Memory B cell (primary cell): ENCODE measurements around the gene WBP1.
"Not testable (repeated sequence)": the region's sequence is repeated elsewhere in the genome, so short reads cannot be mapped to it uniquely, and the experiment has no call there.

Experiments
- ATAC-seq: fragments of 150-1000 bp; cut with Tn5 transposase; 2 replicates; pipeline ENCODE4 v1.10.0; 2021; ENCODE audit warnings: low read depth, mild to moderate bottlenecking, moderate library complexity
- DNase-seq, 2 donors: peaks; one replicate each; pipeline ENCODE4 v3.0.0; 2022; ENCODE audit warnings: low spot score in 2 of 2
- H3K27ac Mint-ChIP-seq: one replicate; pipeline ENCODE4 v1.8.0; 2022; ENCODE audit warnings: mild to moderate bottlenecking, moderate library complexity, mixed read lengths
- H3K27me3 Mint-ChIP-seq: one replicate; pipeline ENCODE4 v1.8.0; 2022; ENCODE audit warnings: mixed read lengths
- H3K36me3 Mint-ChIP-seq: one replicate; pipeline ENCODE4 v1.8.0; 2022; ENCODE audit warnings: mild to moderate bottlenecking, mixed read lengths
- H3K4me1 Mint-ChIP-seq: one replicate; pipeline ENCODE4 v1.8.0; 2022; ENCODE audit warnings: mixed read lengths
- H3K4me3 Mint-ChIP-seq: one replicate; pipeline ENCODE4 v1.8.0; 2022; ENCODE audit warnings: mild to moderate bottlenecking, moderate library complexity, mixed read lengths
- H3K9me3 Mint-ChIP-seq: one replicate; pipeline ENCODE4 v1.8.0; 2022; ENCODE audit warnings: mixed read lengths

Gene WBP1

DNA sequence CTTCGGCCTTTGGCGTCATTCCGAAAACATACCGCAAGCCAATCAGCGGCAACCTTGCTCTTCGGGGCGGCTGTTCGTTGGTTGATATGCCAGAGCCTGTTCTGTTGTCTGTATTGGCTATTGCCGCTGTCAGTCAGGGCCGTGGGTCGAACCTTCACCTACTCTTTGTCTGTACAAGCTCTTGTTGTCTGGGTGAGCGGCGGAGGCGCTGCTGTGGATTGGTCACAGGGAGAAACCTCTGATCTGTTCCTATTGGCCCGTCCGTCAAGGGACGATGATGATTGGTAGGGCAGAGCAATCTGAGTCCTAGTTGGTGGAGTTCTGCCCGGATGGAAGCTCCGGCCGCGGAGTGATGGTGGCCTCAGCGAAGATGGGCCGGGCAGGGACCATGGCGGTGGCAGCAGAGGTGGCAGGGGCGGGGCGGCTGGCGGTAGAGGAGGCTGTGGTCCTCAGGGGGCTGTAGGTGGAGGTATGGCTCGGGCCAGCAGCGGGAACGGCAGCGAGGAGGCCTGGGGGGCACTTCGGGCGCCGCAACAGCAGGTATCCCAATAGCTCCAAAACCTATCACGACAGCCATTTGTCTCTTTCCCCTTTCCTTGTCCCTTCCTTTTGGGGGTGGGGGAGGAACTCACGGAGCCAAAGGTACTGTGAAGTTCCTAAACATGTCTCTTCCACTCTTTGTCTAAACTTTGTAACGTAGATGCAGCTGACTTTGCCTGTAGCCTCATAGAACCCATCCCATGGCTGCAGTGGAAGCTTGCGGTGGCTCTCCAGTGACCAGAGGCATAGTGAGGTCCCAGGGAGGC lies at the start of gene WBP1:
Gene WBP1, plus strand, starts transcription at position 307 of the 806 bp plus-strand sequence. Its CDS starts 165 bp downstream, at position 472.
- DNase-seq (peak in 1 of 2 donors; percentile 96), ATAC-seq (peak; percentile 76)
- peaks cover 11% of the 10 kb centered on the region for H3K36me3 Mint-ChIP-seq
- peaks cover 44% of the 10 kb centered on the region for H3K4me1 Mint-ChIP-seq
- peak within 1 kb of the TSS; percentile 99 for H3K27ac Mint-ChIP-seq
- H3K27me3 Mint-ChIP-seq = no peaks in the 10 kb centered on the region
- H3K9me3 Mint-ChIP-seq = no peaks in the 10 kb centered on the region
- H3K4me3 Mint-ChIP-seq = peak within 1 kb of the TSS; percentile 96

DNA sequence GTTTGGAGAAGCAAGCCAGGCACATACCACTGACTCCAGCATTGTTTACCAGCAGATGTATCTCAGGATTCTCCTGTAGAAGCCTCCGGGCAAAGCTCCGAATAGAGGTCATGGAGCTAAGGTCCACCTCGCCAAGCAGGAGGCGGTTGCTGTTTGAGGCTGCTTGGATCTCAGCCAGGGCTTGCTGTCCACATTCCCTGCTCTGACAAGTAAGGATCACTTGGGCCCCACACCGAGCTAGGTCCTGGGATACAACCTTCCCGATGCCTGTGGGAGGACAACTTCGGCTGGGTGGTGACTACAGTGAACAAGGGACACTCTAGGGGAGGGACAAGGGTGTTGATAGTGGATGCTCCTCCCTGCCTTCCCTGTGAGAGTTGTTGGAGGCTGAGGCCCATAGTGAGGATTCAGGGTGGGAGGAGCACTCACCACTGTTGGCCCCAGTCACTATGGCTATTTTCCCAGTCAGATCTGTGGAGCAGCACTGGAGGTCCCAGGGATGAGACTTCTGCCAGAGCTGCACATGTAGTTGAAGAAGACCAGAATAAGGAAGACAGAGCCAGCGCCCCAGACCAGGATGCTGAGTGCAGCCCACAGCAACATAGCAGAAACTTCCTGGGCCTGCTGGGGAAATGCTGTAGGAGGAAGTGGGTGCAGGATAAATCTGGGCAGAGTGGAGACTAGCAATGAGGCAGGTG lies 45.1 kb upstream of the WBP1 start:
- ATAC-seq (no peak), DNase-seq (no peak)
- H3K4me3 Mint-ChIP-seq = no peak overlapping the region
- peaks cover 18% of the 10 kb centered on the region for H3K4me1 Mint-ChIP-seq
- no peaks in the 10 kb centered on the region for H3K9me3 Mint-ChIP-seq
- H3K27ac Mint-ChIP-seq = peak overlapping the region; percentile 36
- peaks cover 2% of the 10 kb centered on the region for H3K36me3 Mint-ChIP-seq
- peaks cover 3% of the 10 kb centered on the region for H3K27me3 Mint-ChIP-seq

DNA sequence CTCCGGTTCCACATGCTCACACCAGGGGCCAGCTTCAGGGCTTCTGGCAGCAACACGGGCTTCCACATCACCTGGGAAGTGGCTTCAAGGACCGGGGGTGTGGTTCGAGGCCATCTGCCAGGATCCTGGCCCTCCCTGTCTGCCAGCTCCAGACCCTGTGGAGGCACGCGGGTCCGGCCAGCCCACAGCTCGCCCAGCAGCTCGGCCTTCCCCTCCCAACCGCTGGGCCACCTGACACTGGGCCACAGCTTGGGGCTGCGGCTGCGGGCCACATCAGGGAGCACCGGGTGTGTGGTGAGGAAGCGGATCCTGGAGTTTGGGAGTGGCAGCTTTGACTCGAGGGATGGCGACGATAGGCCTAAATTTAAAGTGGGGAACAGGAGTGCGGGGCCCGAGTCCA lies 43.8 kb upstream of the WBP1 start:
- peaks cover 18% of the 10 kb centered on the region for H3K4me1 Mint-ChIP-seq
- peak overlapping the region; percentile 82 for H3K4me3 Mint-ChIP-seq
- H3K9me3 Mint-ChIP-seq = no peaks in the 10 kb centered on the region
- H3K36me3 Mint-ChIP-seq = no peaks in the 10 kb centered on the region
- H3K27ac Mint-ChIP-seq = peak overlapping the region; percentile 35
- no peaks in the 10 kb centered on the region for H3K27me3 Mint-ChIP-seq
- DNase-seq (no peak), ATAC-seq (no peak)

DNA sequence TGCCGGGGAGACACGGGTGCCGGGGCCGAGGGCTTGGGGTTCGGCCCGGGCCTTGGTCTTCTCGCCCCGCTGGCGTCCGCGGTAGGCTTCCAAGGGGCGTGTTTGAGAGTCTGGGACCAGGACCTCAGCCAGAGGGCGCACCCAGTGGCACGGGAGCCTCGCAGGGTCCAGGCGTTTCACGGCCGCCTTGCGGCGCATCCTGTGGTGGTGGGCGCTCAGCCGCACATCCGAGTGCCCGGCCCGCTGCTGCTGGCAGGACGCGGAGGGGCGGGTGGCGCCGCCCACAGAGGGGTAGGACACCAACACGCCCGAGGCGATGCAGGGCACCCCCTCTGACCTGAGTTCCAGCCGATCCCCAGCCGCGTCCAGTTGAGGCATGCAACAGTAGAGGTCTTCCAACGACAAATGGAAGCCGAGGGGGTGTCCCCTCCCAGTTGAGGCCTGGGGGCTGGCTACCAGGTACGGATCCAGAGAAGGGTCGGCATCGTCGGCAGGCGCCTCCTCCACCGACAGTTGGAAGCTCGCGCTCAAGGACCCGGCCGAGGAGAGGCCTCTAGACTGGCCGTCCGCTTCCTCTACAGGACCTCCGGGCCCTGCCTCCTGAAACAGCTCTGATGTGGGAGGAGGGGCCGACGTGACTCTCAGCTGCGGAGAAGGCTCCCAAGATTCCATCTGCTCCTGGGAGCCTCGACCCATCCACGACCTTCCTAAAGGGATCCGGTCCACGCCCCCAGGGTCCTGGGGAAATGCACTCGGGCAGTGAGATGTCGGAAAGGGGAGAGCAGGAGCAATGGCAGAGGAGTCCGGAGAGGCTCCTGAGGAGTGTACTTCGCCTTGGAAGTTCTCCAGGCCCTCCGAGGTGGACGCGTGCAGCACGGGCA lies 43.1 kb upstream of the WBP1 start:
- peak overlapping the region; percentile 20 for H3K27ac Mint-ChIP-seq
- peak overlapping the region; percentile 82 for H3K4me3 Mint-ChIP-seq
- H3K27me3 Mint-ChIP-seq = no peaks in the 10 kb centered on the region
- H3K4me1 Mint-ChIP-seq = peaks cover 18% of the 10 kb centered on the region
- DNase-seq = peak in 1 of 2 donors; percentile 42
- peak; percentile 59 for ATAC-seq
- H3K9me3 Mint-ChIP-seq = no peaks in the 10 kb centered on the region
- H3K36me3 Mint-ChIP-seq = no peaks in the 10 kb centered on the region

DNA sequence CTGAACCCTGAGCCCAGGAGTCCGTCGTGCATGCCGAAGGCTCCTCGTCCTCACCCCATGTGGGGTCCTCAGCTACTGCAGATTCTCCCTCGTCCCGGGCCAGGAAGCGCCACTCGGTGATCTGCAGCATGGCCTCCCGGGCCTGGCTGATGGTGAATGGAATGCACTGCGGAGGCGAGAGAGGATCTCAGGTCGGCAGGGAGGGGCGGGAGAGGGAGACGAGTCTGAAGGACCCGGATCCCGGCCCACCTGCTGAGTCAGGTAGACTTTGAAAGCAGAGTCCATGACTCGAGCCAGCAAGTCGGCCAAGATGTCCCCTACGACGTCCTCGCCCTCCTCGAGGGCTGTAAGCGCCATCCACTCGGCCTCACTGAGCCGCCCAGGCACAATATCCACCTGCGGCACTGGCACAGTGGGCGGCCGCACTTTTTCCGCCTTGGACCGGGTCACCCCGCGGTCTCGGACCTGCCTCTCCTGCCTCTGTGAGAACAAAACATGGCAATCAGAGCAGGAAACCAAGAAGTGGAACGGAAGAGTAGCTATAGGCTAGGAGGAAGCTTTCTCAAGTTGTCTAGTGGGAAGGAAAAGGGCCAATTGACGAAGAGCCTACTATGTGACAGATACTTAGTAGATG lies 42.4 kb upstream of the WBP1 start:
- Mint-ChIP-seq H3K4me3 (peak overlapping the region; percentile 82), H3K27me3 (no peaks in the 10 kb centered on the region), H3K36me3 (no peaks in the 10 kb centered on the region), H3K4me1 (peaks cover 22% of the 10 kb centered on the region), H3K9me3 (no peaks in the 10 kb centered on the region), H3K27ac (peak overlapping the region; percentile 20)
- no peak for DNase-seq
- no peak for ATAC-seq

DNA sequence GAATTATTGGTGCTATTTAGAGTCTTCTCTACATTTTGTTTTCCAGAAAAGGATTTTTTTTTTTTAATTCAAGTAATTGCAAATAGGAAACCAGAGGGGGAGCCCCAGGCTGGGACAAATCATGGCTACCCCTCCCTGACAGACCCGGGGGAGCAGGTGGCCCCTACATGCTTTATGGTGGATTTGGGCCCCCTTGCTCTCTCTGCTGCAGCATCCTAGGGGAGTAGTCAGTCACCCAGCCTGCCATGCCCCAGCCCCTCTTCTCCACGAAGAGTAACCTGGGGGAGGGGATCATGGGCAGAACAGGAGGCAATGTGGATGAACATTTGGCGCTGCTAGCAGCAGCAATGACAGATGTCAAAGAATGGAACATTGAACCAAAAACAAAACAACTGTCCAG lies 41.5 kb upstream of the WBP1 start:
- DNase-seq (no peak), ATAC-seq (no peak)
- H3K36me3 Mint-ChIP-seq = no peaks in the 10 kb centered on the region
- no peak overlapping the region for H3K27ac Mint-ChIP-seq
- H3K4me1 Mint-ChIP-seq = peaks cover 25% of the 10 kb centered on the region
- H3K27me3 Mint-ChIP-seq = no peaks in the 10 kb centered on the region
- no peak overlapping the region for H3K4me3 Mint-ChIP-seq
- no peaks in the 10 kb centered on the region for H3K9me3 Mint-ChIP-seq

DNA sequence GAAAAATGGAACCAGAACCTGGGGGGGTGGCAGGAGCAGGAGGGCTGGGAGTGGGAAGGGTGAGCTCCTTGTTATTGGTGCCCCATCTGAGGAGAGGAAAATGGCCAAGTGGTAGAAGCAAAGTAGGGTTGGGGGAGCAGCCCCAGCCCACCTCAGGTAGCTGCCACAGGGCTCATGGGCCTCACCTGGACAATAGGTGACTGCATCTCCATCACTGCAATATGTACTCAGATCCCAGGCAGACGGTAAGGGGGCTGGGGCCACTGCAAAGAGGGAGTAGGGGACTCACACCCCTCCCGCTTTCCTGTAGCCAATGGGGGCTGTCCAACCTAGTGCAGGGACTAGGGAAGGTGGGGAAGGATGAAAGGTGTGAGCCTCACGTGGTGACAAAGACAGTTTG lies 41.0 kb upstream of the WBP1 start:
- Mint-ChIP-seq H3K27me3 (no peaks in the 10 kb centered on the region), H3K9me3 (no peaks in the 10 kb centered on the region), H3K4me1 (peaks cover 25% of the 10 kb centered on the region), H3K27ac (peak overlapping the region; percentile 45), H3K36me3 (no peaks in the 10 kb centered on the region), H3K4me3 (no peak overlapping the region)
- DNase-seq = no peak
- no peak for ATAC-seq

DNA sequence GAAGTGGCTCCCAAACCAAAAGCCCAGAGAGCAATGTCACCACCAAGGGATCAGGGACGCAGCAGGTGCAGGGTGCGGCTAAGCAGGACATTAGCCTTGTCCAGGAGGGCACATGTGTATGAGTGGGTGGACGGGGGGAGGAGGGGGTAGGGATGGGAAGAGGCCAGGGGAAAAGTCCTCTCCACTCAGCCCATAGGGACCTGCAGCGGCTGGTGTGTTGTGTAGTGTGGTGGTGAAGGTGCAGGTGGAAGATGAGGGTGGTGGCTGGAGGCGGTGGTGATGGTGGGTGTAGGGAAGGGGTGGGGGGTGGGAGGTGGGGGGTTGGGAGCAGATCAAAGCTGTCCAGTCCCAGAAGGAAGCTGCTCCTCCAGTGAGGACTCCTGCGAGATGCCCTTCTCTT lies 40.5 kb upstream of the WBP1 start:
- DNase-seq (no peak), ATAC-seq (no peak)
- Mint-ChIP-seq H3K9me3 (no peaks in the 10 kb centered on the region), H3K36me3 (no peaks in the 10 kb centered on the region), H3K27ac (peak overlapping the region; percentile 45), H3K27me3 (no peaks in the 10 kb centered on the region), H3K4me3 (no peak overlapping the region), H3K4me1 (peaks cover 26% of the 10 kb centered on the region)

DNA sequence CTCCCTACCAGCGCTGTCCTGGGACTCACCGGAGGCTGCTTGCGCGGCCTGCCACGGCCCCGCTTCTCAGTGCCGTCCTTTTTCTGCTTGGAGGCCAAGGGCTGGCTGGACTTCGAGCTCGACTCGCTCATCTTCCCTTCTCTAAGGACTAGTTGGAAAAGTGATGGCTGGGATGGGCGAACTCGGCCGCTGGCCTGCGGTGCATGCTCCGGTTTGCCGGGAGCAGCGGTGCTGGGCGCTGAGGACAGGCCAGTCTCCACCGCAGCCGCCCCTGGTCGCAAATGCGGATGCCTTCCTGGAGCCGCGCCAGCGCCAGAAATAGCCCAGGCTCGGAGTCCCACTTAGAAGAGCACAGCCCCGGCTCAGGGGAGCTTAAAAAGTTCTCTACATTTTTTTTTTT lies 39.9 kb upstream of the WBP1 start:
- Mint-ChIP-seq H3K27me3 (no peaks in the 10 kb centered on the region), H3K4me1 (peaks cover 27% of the 10 kb centered on the region), H3K9me3 (no peaks in the 10 kb centered on the region), H3K4me3 (no peak overlapping the region), H3K36me3 (no peaks in the 10 kb centered on the region), H3K27ac (peak overlapping the region; percentile 45)
- ATAC-seq (no peak), DNase-seq (no peak)

DNA sequence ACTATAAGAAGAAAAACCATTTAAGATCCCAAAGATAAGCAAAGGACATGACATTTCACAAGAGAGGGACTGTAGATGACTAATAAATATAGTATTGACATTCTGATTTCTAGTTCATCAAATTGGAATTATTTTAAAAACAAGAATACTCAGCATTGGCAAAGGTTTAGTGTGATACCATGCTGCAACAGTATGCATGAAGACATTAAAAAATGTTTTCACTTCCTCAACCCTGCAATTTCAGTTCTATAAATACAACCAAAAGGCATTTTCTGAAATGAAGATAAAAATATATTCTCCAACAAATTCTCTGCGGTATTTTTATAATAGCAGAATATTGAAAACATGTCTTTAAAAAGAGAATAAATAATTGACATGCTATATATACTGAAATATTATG lies 38.9 kb upstream of the WBP1 start:
- no peaks in the 10 kb centered on the region for H3K9me3 Mint-ChIP-seq
- no peaks in the 10 kb centered on the region for H3K36me3 Mint-ChIP-seq
- no peak for ATAC-seq
- peaks cover 23% of the 10 kb centered on the region for H3K4me1 Mint-ChIP-seq
- no peak for DNase-seq
- no peak overlapping the region for H3K4me3 Mint-ChIP-seq
- no peak overlapping the region for H3K27ac Mint-ChIP-seq
- no peaks in the 10 kb centered on the region for H3K27me3 Mint-ChIP-seq

DNA sequence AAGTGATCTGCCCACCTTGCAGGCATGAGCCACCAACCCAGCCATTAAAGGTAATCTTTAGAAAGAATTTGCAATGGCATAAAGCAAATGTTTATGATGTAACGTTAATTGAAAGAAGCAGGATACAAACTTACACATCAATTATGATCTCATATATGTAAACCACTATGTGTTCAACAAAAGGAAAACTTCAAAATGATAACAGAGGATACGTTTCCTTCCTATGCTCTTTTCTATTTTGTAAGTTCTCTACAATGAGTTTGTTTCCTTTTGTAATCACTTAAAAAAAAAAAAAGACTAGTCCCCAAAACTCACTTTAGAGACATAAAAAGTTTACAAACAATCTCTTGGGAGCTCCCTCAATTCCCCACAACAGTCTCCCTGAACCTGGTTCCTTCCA lies 38.2 kb upstream of the WBP1 start:
- Mint-ChIP-seq H3K27me3 (no peaks in the 10 kb centered on the region), H3K4me3 (peak overlapping the region; percentile 40), H3K4me1 (peaks cover 20% of the 10 kb centered on the region), H3K36me3 (no peaks in the 10 kb centered on the region), H3K9me3 (no peaks in the 10 kb centered on the region), H3K27ac (peak overlapping the region; percentile 56)
- DNase-seq (no peak), ATAC-seq (no peak)

DNA sequence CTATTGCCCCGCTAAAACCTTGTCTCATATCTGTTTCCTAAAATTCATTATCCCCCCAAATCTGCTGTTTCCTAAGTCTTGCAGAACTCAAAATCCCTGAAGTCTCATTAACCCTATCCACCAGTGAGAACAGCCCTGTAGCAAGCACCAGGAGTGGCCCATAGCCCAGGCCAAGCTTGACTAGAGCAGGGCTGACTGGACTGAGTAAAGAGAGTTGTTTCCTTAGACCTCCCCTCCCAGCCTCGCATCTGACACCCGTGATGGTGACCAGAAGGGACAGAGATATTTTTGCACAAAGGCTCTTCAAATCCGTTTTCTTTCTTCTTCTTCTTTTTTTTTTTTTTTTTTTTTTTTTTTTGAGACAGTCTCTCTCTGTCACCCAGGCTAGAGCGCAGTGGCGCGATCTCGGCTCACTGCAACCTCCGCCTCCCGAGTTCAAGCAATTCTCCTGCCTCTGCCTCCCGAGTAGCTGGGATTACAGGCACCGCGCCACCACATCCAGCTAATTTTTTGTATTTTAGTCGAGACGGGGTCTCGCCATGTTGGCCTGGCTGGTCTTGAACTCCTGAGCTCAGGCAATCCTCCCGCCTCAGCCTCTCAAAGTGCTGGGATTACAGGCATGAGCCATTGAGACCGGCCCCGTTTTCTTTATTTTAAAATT lies 37.7 kb upstream of the WBP1 start:
- H3K4me1 Mint-ChIP-seq = peaks cover 17% of the 10 kb centered on the region
- ATAC-seq, H3K9me3 Mint-ChIP-seq, H3K36me3 Mint-ChIP-seq, H3K27me3 Mint-ChIP-seq, DNase-seq: not testable (repeated sequence)
- H3K27ac Mint-ChIP-seq = peak overlapping the region; percentile 96
- H3K4me3 Mint-ChIP-seq = peak overlapping the region; percentile 98

DNA sequence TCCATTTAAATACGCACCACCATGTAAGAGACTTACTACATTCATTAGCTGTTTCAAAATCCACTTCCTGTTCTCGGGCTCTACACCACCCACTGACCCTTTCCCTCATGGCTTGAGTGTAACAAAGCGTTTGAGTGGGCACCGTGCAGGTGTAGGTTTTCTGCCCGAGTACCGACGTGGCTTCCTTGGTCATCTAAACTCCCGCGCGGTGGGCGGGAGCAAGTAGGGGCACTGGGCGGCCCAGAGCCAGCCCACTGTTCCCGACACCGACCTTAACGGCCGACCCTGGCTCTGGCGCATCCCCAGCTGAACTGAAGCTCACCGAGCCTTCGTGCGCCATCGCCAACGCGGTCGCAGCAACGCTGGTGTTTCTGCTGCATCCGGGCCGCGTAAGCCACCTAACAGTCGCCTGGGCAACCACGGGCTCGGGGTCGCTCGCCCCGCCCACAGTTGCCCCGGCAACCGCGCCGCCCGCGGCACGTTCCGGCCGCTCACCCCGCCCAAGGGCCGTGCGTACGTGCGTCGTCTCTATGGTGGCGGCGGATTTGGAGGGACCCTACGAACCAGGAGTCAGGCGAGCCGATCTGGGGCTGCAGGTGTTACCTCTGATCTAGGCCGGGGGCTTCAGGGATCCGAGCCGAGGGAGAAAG lies 36.9 kb upstream of the WBP1 start, which contains the start of the genes C2orf81 and WDR54:
Gene C2orf81, minus strand, starts transcription at position 399 of the 650 bp plus-strand sequence. Its CDS starts 59 bp downstream, at position 340.
Gene WDR54, plus strand, starts transcription at position 510 of the 650 bp plus-strand sequence. CDS start 424 bp downstream, outside the sequence.
- H3K27me3 Mint-ChIP-seq = no peaks in the 10 kb centered on the region

More for the DNA sequence above, 36.9 kb upstream of the WBP1 start, which contains the start of the genes C2orf81 and WDR54:
- Mint-ChIP-seq H3K9me3 (no peaks in the 10 kb centered on the region), H3K4me3 (peak within 1 kb of the TSS; percentile 98), H3K4me1 (peaks cover 14% of the 10 kb centered on the region), H3K27ac (peak within 1 kb of the TSS; percentile 96), H3K36me3 (peaks cover 5% of the 10 kb centered on the region)
- ATAC-seq = peak; percentile 92
- DNase-seq = peak; percentile 94 to 97
